Endometrial microvascular endothelial cells (primary cell): ENCODE data around the gene SCAPER. TPM values are rescaled to one million over a fixed set of nuclear protein-coding genes. Genes with fewer than 3 reads are reported as not detected.

Source experiments
- in situ Hi-C: cut with HindIII; loops from 2 replicates; pipeline ENCODE4 v1.10.0; 2017; ENCODE audit warnings: low sequenced_read_pairs, low pct_unique_long_range_greater_than_20kb; ENCODE audit errors: inconsistent ontology term
- total RNA-seq: library from RNA; depleted of rRNA; stranded (reverse); fragments of >200 nt; gene quantifications from one replicate; pipeline ENCODE4 v1.2.3, GENCODE V29; 2015; ENCODE audit errors: inconsistent ontology term

SCAPER gene
- total RNA-seq, 1 donor from 2014 or later: 9.0 TPM

GRCh38 chr15:76342058-76342381, 563.1 kb downstream of the SCAPER start:
- in situ Hi-C loops: no loop called here

DNA sequence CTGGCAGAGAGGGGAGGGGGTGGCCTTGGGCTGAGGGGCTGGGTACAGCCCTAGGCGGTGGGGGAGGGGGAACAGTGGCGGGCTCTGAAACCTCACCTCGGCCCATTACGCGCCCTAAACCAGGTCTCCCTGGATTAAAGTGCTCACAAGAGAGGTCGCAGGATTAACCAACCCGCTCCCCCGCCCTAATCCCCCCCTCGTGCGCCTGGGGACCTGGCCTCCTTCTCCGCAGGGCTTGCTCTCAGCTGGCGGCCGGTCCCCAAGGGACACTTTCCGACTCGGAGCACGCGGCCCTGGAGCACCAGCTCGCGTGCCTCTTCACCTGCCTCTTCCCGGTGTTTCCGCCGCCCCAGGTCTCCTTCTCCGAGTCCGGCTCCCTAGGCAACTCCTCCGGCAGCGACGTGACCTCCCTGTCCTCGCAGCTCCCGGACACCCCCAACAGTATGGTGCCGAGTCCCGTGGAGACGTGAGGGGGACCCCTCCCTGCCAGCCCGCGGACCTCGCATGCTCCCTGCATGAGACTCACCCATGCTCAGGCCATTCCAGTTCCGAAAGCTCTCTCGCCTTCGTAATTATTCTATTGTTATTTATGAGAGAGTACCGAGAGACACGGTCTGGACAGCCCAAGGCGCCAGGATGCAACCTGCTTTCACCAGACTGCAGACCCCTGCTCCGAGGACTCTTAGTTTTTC, 563.6 kb downstream of the SCAPER start:
- in situ Hi-C loops: no loop called here

DNA sequence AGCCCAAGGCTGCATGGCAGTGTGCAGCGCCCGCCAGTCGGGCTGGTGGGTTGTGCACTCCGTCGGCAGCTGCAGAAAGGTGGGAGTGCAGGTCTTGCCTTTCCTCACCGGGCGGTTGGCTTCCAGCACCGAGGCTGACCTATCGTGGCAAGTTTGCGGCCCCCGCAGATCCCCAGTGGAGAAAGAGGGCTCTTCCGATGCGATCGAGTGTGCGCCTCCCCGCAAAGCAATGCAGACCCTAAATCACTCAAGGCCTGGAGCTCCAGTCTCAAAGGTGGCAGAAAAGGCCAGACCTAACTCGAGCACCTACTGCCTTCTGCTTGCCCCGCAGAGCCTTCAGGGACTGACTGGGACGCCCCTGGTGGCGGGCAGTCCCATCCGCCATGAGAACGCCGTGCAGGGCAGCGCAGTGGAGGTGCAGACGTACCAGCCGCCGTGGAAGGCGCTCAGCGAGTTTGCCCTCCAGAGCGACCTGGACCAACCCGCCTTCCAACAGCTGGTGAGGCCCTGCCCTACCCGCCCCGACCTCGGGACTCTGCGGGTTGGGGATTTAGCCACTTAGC, 564.3 kb downstream of the SCAPER start:
- in situ Hi-C loops: no loop called here

DNA sequence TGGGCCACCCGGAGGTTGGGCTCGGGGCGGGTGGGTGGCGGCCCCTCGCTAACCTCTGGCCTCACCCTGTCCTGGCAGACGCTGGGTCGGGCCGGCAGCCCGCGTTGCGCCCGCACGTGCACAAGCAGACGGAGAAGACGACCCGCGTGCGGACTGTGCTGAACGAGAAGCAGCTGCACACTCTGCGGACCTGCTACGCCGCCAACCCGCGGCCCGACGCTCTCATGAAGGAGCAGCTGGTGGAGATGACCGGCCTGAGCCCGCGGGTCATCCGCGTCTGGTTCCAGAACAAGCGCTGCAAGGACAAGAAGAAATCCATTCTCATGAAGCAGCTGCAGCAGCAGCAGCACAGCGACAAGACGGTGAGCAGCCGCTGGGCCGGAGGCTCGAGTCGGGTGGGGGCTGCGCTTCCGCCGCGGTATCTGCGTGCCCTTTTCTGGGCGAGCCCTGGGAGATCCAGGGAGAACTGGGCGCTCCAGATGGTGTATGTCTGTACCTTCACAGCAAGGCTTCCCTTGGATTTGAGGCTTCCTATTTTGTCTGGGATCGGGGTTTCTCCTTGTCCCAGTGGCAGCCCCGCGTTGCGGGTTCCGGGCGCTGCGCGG, 564.8 kb downstream of the SCAPER start:
- in situ Hi-C loops: no loop called here

GRCh38 chr15:76339305-76340197, 565.6 kb downstream of the SCAPER start:
- in situ Hi-C loops: no loop called here

DNA sequence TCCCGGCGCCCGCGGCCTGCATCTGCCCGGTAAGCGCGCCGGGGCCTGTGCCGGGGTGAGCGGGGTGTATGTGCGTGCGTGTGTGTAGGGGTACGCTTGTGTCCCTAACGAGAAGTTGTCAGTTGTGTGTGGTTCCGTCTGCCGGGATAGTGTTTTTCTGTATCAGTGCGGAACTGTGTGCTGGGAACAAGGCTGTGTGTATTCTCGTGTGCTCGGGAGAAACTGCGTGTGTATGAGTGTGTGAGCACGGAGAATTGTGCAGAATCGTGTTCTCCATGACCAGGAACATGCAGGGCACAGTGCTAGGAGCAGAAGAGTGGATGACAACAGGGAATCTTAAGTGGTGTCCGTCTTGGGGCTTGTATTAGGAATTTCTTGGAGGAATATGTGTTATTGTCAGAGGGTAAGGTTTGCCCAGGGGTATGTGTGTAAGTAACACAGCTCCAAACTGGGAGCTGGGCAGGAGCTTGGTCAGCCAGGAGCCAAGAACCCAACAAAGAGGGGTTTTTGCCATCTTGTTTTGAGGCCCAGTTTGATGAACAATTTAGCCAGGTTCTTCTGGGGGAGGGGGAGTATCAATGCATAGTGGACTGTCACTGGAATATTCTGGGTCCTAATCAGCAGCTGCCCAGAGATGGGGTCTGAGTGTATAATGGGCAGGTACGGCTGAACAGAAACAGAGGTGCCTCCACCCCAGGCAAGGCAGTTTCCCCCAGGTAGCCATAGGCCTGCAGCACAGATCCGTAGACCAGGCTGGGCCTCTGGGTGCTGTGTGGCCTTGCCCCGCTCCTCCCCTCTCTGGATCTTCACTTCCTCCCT, 566.4 kb downstream of the SCAPER start:
- in situ Hi-C loops: no loop called here

GRCh38 chr15:76337696-76338485, 567.2 kb downstream of the SCAPER start:
- in situ Hi-C loops: no loop called here

GRCh38 chr15:76337059-76337695, 568.0 kb downstream of the SCAPER start:
- in situ Hi-C loops: no loop called here

DNA sequence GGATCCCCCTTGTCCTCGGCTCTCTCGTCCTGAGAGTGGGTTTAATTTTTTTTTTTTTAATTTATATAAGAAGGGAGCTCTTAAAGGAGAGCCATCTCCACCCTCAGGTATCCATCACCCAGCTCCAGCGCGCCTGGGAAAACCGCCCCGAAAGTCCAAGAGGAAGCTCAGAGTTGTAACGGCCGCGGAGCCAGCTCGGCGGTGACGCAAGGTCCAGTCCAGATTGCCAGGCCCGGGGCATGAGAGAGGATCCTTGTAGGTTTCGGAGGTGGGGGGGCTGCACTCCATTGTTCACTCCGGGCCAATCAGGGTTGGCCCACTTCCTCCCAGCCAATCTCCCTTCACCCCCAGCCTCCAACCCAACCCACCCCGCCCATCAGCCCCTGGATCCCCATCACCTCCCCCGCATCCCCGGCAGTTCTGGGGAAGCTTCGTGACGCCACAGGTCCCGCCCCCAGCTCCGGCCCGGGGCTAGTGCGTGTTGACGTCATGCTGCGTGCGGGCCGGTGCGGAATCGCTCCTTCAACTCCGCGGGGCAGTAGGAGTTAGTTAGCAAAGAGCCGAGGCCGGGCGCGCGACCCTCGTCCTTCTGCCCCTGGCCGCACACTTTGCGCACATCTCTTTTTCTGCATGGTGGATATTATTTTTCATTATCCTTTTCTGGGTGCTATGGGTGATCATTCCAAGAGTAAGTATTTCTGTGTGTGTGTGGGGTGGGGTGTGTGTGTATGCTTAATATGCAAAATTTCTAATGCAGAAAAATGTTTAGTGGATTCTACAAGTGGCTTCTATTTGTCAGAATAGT, 568.7 kb downstream of the SCAPER start, which contains the start of gene ISL2:
ISL2 (plus strand) TSS at position 520 of the 805 bp plus-strand sequence; CDS start at position 631, 111 bp downstream.
- in situ Hi-C loops: no loop called here

GRCh38 chr15:76335307-76336253, 569.6 kb downstream of the SCAPER start:
- in situ Hi-C loops: no loop called here

GRCh38 chr15:76334438-76335306, 570.5 kb downstream of the SCAPER start:
- in situ Hi-C loops: no loop called here

- in situ Hi-C loops: no loop called here
Observed at GRCh38 chr15:76333720-76334437, 571.3 kb downstream of the SCAPER start.

- in situ Hi-C loops: no loop called here
Observed at GRCh38 chr15:76333309-76333708, 571.8 kb downstream of the SCAPER start.

GRCh38 chr15:76332796-76333195, 572.3 kb downstream of the SCAPER start:
- in situ Hi-C loops: no loop called here
